T-helper 1 cell treated with Interleukin-12 subunit alpha and Interleukin-12 subunit beta and Interleukin-4 antibody, amounts not matched to agents 30 μg/mL and 1 μg/mL, for 36 hours (primary cell): ENCODE results near the gene CDH5.

Experiments
- H3K27ac Mint-ChIP-seq: one replicate; pipeline ENCODE4 v1.8.0; 2021; ENCODE audit warnings: mild to moderate bottlenecking, mixed read lengths
- H3K27me3 Mint-ChIP-seq: one replicate; pipeline ENCODE4 v1.8.0; 2021; ENCODE audit warnings: low read depth, mixed read lengths
- H3K36me3 Mint-ChIP-seq: one replicate; pipeline ENCODE4 v1.8.0; 2021; ENCODE audit warnings: low read depth, mixed read lengths
- H3K4me1 Mint-ChIP-seq: one replicate; pipeline ENCODE4 v1.8.0; 2021; ENCODE audit warnings: low read depth, mixed read lengths
- H3K4me3 Mint-ChIP-seq: one replicate; pipeline ENCODE4 v1.8.0; 2021; ENCODE audit warnings: mild to moderate bottlenecking, moderate library complexity, mixed read lengths
- H3K9me3 Mint-ChIP-seq: one replicate; pipeline ENCODE4 v1.8.0; 2021; ENCODE audit warnings: mixed read lengths

CDH5 gene

DNA sequence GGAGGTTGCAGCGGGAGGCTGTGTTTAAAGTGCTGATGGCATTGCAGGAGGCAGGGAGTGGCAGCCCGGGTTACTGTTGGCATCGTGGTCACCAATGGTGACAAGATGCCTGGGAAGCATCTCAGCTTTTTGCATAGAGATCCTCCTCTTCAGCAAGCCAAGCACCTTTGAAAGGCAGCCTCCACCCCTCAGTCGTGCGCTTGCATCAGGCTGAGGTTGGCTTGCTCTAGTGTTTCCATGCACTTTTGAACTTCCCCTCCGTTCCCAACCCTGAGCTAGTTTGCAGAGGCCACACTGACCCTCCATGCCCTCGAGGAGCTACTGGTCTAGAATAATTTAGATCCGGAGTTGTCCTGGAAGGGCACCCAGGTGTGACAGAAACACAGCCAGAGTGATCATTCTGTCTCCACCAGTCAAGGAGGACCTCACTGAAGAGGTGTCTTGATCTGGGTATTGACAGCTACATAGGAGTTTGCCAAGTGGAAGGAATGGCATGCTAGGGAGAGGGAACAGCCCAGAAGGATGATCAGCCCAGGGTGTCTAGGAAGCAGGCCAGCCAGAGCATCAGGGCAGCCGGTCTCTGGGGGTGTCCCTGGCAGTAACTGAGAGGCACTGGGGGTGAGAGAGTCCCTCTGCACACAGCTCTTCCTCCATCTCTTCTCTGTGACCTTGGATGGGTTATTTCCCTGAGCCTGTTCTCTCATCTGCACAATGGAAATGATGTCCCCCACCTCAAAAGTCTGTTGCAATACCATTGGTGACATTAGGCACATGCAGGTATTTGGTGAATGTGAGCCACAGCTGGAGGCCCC is 68.3 kb downstream of the CDH5 start:
- no peaks in the 10 kb centered on the region for H3K4me1 Mint-ChIP-seq
- H3K27me3 Mint-ChIP-seq: peaks cover 34% of the 10 kb centered on the region
- no peaks in the 10 kb centered on the region for H3K36me3 Mint-ChIP-seq
- no peaks in the 10 kb centered on the region for H3K9me3 Mint-ChIP-seq
- H3K4me3 Mint-ChIP-seq: no peak overlapping the region
- H3K27ac Mint-ChIP-seq: no peak overlapping the region

- Mint-ChIP-seq H3K36me3 (no peaks in the 10 kb centered on the region), H3K27ac (no peak overlapping the region), H3K4me1 (no peaks in the 10 kb centered on the region), H3K9me3 (no peaks in the 10 kb centered on the region), H3K27me3 (peaks cover 29% of the 10 kb centered on the region), H3K4me3 (no peak overlapping the region)
Observed at GRCh38 chr16:66435896-66436295, 69.4 kb downstream of the CDH5 start.

DNA sequence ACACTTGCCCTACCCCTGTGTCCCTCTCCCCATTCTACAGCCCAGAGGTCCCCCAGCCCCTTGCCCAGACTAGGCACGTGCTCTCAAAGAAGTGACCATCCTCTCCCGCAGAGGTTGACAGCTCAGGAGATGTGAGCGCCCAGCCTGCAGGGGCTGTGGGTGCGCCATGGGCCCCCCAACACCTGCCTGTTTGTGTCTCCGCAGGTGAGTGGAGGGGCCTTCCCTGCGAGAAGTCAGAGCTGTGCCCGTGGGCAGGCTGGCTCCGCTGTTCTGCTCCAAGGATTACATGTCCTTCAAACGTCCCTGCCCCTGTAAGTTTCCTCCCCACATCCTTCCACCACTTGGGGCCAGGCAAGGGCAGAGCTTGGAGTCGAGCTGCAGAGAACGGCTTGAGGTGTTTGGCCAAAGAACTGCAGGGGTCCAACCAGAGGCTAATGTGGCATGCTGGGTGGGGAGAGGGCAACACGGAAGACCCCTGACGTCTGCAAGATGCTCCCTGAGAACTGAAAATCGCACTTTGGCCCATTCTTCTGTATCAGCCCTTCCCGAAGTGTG is 71.0 kb downstream of the CDH5 start:
- H3K27me3 Mint-ChIP-seq: peaks cover 18% of the 10 kb centered on the region
- no peaks in the 10 kb centered on the region for H3K4me1 Mint-ChIP-seq
- no peak overlapping the region for H3K27ac Mint-ChIP-seq
- H3K36me3 Mint-ChIP-seq: no peaks in the 10 kb centered on the region
- H3K4me3 Mint-ChIP-seq: no peak overlapping the region
- no peaks in the 10 kb centered on the region for H3K9me3 Mint-ChIP-seq

DNA sequence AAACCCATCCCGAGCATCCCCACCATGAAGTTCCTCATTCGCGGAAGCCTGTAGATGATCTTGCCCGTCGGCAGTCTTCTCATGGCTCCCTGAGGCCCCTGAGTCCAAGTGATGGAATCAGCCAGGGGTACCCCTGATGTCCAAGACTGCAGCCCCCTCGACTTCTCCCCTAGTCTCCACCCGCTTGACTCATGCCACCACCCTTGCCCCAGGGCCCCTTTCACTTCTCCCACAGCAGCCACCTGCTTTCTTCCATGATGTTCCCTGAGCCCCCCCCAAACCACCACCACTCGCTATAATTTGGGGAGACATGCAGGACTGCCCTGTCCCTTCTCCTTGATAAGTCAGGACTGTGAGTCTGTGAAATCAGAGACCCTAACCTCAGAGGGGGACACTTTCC is 72.0 kb downstream of the CDH5 start:
- no peak overlapping the region for H3K4me3 Mint-ChIP-seq
- no peaks in the 10 kb centered on the region for H3K9me3 Mint-ChIP-seq
- peaks cover 17% of the 10 kb centered on the region for H3K27me3 Mint-ChIP-seq
- no peaks in the 10 kb centered on the region for H3K4me1 Mint-ChIP-seq
- no peak overlapping the region for H3K27ac Mint-ChIP-seq
- no peaks in the 10 kb centered on the region for H3K36me3 Mint-ChIP-seq

DNA sequence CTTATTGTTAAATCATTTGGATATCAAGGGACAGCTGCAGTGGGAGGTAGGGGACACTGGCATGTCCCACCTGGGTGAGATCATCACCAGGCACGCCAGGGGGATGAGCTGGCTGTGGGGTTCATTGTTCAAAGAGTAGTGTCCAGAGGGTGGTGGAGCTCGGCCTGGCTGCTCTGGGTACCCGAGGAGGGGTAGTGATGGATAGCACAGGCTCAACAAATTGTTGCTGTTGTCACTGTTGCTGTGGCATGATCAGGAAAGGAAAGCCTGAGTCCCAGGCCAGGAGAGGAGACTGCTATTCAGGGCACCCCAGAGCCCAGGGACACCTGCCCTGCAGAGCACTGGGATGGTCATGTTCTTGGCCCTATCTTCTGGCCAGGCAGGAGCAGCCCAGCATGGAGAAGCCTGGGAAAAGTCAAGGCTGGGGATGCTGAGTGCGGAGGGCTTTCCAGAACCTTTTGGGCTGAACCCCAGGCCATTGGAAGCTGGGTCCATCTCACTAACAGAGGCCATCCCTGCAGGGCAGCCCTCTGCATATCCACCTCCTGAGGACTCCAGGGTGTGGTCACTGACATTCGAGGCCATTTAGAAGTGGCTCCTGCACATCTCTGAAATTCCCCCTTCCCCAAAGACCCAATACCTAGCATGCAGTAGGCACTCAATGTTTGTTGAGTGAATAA is 72.7 kb downstream of the CDH5 start:
- Mint-ChIP-seq H3K27ac (no peak overlapping the region), H3K9me3 (no peaks in the 10 kb centered on the region), H3K36me3 (no peaks in the 10 kb centered on the region), H3K27me3 (peaks cover 23% of the 10 kb centered on the region), H3K4me1 (no peaks in the 10 kb centered on the region), H3K4me3 (no peak overlapping the region)

DNA sequence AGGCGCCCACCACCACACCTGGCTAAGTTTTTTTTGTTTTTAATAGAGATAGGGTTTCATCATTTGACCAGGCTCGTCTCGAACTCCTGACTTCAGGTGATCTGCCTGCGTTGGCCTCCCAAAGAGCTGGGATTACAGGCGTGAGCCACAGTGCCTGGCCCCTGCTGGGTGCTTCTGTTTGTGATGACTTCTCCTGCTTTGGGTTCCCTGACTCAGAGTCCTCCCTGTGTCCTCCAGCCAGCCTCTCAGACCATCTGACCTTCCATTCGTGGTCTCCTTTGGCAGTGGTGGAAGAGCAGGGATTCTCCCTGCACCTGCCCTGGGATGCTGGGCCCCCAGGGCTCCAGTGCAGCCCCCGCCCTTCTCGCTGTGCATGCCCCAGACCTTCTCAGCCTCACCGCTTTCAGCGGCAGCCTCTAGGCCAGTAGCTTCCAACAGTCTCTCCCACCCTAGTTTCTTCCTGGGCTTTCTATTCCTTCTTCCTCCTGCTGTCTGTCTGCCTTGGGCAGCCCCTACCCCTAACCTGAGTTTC is 73.8 kb downstream of the CDH5 start:
- Mint-ChIP-seq H3K27ac (no peak overlapping the region), H3K4me1 (no peaks in the 10 kb centered on the region), H3K9me3 (no peaks in the 10 kb centered on the region), H3K27me3 (peaks cover 25% of the 10 kb centered on the region), H3K36me3 (no peaks in the 10 kb centered on the region), H3K4me3 (no peak overlapping the region)

DNA sequence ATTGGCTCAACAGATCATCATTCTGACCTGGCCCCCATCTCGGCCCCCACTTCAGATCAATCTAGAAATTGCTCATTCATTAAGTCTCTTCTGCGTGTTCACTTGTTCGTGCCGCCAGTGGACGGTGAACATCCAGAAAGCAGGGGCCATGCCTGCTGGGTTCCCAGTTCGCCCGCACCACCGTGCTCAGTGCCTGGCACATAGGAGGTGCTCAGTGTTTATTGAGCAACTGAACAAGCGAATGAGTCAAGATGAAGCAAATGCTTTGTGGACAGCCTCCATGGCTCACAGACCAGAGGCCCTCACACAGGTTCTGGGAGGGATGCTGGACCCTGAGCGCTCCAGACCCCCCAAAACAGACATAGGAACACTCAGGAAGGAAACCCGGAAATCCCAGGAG is 74.5 kb downstream of the CDH5 start:
- Mint-ChIP-seq H3K36me3 (no peaks in the 10 kb centered on the region), H3K9me3 (no peaks in the 10 kb centered on the region), H3K27me3 (peaks cover 29% of the 10 kb centered on the region), H3K4me3 (no peak overlapping the region), H3K27ac (no peak overlapping the region), H3K4me1 (no peaks in the 10 kb centered on the region)

DNA sequence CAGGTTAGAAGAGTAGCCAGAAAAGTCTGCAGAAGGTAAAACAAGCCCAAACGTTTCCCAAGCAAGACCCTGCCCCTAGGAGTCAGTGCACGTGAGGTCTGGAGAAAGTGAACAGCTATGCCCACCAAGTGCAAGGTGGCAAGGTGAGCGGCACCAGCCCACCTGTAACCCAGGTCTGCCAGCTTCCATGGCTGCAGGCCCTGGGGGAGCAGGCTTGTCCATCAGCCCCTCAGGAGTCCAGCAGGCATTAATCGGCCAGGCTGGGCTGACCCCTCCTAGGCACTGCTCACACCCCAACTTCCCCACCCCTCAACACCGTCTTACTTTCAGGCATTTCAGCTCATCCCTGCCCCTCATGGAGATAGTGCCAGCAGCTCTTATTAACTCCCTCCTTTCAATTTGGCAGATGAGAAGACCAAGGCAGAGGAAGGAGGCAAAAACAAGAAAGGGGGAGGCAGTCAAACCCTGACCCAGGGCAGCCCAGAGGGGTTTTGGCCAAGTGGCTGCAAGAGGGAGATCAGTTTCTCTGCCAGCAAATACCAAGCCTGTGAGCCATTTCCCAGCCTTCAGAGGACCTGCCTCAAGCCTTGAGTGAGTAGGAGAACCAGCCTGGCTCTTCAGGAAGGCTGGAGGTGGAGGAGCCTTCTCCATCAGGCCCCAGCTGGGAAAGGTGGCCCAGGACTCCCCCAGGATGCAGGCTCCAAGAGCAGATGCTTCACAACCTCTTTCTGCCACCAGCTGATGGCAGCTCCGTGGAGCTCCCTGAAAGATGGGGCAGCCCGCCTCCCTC is 75.3 kb downstream of the CDH5 start:
- Mint-ChIP-seq H3K36me3 (no peaks in the 10 kb centered on the region), H3K27me3 (peaks cover 37% of the 10 kb centered on the region), H3K4me3 (no peak overlapping the region), H3K27ac (no peak overlapping the region), H3K9me3 (no peaks in the 10 kb centered on the region), H3K4me1 (no peaks in the 10 kb centered on the region)

DNA sequence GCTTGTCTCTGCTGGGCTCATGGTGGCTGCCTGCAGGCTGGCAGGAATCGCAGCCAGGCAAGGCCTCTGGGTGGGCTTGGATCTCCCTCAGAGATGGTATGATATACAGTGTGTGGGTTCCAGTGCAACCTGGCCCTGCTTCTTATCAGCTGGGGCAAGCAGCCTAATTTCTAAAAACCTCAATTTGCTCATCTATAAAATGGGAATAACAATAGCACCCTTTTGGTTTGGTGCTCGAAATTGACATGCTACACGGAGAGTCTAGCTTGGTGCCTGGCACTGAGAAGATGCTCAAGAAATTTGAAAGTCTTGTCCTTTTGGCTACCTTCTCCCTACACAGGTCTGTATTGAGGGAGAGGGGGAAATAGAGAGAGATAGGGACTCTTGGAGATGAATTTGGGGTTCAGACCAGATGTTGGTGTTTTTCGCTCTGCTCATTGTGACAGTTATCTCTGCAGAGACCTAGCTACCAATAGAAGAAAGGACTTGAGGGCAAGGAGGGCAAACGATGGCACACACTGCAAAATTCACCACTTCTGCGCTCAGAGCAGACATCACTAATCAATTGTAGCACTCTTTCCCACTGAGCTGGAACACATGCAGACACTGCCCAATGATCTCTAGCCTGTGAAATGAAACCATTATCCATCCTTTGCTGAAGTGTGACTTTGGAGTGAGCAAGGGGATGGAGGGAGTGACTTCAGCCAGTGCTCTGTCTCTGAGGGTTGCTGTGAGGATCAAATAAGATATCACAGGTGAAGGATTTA is 76.2 kb downstream of the CDH5 start:
- H3K9me3 Mint-ChIP-seq: no peaks in the 10 kb centered on the region
- H3K4me1 Mint-ChIP-seq: no peaks in the 10 kb centered on the region
- no peaks in the 10 kb centered on the region for H3K36me3 Mint-ChIP-seq
- no peak overlapping the region for H3K27ac Mint-ChIP-seq
- H3K4me3 Mint-ChIP-seq: no peak overlapping the region
- H3K27me3 Mint-ChIP-seq: peaks cover 37% of the 10 kb centered on the region

DNA sequence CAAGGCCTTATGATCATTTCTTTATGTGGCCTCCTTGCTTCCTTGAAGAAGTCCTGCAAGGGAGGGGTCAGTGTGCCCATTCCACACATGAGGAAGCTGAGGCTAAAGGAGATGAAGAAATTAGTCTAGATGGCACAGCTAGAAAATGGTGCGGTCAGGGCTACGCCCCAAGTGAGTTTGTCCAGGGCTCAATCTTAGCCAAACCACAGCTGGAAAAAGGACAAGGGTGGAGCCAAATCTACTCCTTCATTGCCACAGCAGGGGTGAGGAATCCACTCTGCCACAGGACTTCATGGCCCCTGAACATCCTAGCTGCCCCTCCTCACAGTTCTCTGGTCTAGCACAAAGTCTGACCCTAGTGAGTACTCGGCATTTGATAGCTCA is 76.8 kb downstream of the CDH5 start:
- H3K27ac Mint-ChIP-seq: no peak overlapping the region

GRCh38 chr16:66444049-66444481 is 77.6 kb downstream of the CDH5 start:
- Mint-ChIP-seq H3K4me3 (no peak overlapping the region), H3K36me3 (no peaks in the 10 kb centered on the region), H3K27ac (no peak overlapping the region), H3K4me1 (no peaks in the 10 kb centered on the region), H3K27me3 (peaks cover 34% of the 10 kb centered on the region), H3K9me3 (no peaks in the 10 kb centered on the region)

More for the DNA sequence above, 76.8 kb downstream of the CDH5 start:
- no peaks in the 10 kb centered on the region for H3K4me1 Mint-ChIP-seq
- peaks cover 38% of the 10 kb centered on the region for H3K27me3 Mint-ChIP-seq
- no peaks in the 10 kb centered on the region for H3K9me3 Mint-ChIP-seq
- no peaks in the 10 kb centered on the region for H3K36me3 Mint-ChIP-seq
- H3K4me3 Mint-ChIP-seq: no peak overlapping the region

DNA sequence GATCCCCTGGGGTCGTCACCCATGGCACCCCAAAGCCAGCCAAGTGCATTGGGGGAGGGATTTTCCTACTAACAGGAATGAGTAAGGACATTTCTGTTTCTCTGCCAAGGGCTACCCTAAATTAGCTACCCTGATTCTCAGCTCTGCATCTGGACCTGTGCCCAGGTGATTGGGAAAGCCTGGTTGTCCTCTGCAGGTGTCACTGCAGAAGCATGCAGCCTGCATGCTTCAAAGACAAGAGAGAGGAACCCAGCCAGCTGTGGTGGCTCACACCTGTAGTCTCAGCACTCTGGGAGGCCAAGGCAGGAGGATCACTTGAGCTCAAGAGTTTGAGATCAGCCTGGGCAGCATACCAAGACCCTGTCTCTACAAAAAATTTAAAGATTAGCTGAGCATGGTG is 80.2 kb downstream of the CDH5 start:
- Mint-ChIP-seq H3K36me3 (no peaks in the 10 kb centered on the region), H3K9me3 (no peaks in the 10 kb centered on the region), H3K27me3 (peaks cover 27% of the 10 kb centered on the region), H3K4me1 (no peaks in the 10 kb centered on the region), H3K4me3 (no peak overlapping the region), H3K27ac (no peak overlapping the region)

DNA sequence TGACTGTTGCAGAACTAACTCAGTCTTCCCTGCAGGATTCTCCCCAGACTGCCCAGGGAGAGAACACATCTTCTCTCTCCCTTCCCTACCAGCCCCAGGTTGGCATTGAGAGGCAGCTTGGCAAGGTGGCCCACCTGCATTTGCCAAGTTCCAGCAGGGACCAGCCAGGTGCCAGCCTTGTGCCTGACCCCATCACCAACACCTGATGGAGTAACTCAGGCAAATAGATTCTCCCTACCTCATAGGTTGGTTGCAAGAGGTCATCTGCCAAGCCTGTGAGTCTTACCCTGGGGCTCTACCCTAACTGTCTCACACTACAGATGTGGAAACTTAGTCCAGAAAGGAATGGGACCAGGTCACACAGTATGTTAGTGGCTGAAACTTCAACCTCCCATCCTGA is 81.0 kb downstream of the CDH5 start:
- Mint-ChIP-seq H3K36me3 (no peaks in the 10 kb centered on the region), H3K4me1 (no peaks in the 10 kb centered on the region), H3K9me3 (no peaks in the 10 kb centered on the region), H3K4me3 (no peak overlapping the region), H3K27ac (no peak overlapping the region), H3K27me3 (peaks cover 25% of the 10 kb centered on the region)

DNA sequence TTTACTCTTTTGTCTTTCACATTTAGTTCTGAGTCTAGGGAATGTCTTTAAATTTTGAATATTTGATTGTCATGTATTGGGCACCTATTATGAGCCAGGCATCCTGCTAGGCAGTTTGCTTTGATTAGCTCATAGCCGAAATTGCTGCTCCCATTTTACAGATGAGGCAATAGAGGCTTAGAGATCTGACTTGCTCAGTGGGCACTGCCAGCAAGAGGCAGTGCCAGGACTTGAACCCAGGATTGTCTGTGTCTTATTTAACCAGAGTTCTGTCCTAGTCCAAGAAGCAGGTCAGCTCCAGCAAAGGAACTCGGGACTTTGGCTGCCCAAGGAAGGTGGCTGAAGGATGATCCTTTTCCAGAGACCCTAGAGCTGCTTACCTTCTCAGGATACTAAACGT is 85.1 kb downstream of the CDH5 start:
- no peaks in the 10 kb centered on the region for H3K9me3 Mint-ChIP-seq
- H3K27ac Mint-ChIP-seq: no peak overlapping the region
- H3K27me3 Mint-ChIP-seq: peaks cover 5% of the 10 kb centered on the region
- no peaks in the 10 kb centered on the region for H3K4me1 Mint-ChIP-seq
- no peaks in the 10 kb centered on the region for H3K36me3 Mint-ChIP-seq
- H3K4me3 Mint-ChIP-seq: no peak overlapping the region
